ENCODE measurements around the gene CRHBP.
"Not testable (repeated sequence)": the region's sequence is repeated elsewhere in the genome, so short reads cannot be mapped to it uniquely, and the experiment has no call there.

The CRHBP gene

GRCh38 chr5:76958991-76959767 lies 6.3 kb downstream of the CRHBP start:
- DNase-seq (ENCODE audit: low read depth): no peak

- DNase-seq (ENCODE audit: low read depth): no peak
Observed at GRCh38 chr5:76960004-76960625, 7.3 kb downstream of the CRHBP start.

- DNase-seq (ENCODE audit: low read depth): no peak
Observed at GRCh38 chr5:76964060-76964459, 11.2 kb downstream of the CRHBP start.

GRCh38 chr5:76971511-76971910 lies 18.7 kb downstream of the CRHBP start:
- no peak for DNase-seq (ENCODE audit: low read depth)

GRCh38 chr5:76972689-76973088 lies 19.8 kb downstream of the CRHBP start:
- DNase-seq (ENCODE audit: low read depth): no peak

- no peak for DNase-seq (ENCODE audit: low read depth)
Observed at GRCh38 chr5:76974785-76975184, 21.9 kb downstream of the CRHBP start.

GRCh38 chr5:76978869-76979268 lies 26.0 kb downstream of the CRHBP start:
- no peak for DNase-seq (ENCODE audit: low read depth)

GRCh38 chr5:76980518-76981144 lies 27.8 kb downstream of the CRHBP start:
- no peak for DNase-seq (ENCODE audit: low read depth)

GRCh38 chr5:76982450-76982849 lies 29.6 kb downstream of the CRHBP start:
- no peak for DNase-seq (ENCODE audit: low read depth)

- no peak for DNase-seq (ENCODE audit: low read depth)
Observed at GRCh38 chr5:76983468-76983867, 30.6 kb downstream of the CRHBP start.

- no peak for DNase-seq (ENCODE audit: low read depth)
Observed at GRCh38 chr5:76986825-76987526, 34.1 kb downstream of the CRHBP start.

- no peak for DNase-seq (ENCODE audit: low read depth)
Observed at GRCh38 chr5:76990899-76991459, 38.1 kb downstream of the CRHBP start.

GRCh38 chr5:76993436-76993835 lies 40.6 kb downstream of the CRHBP start:
- DNase-seq (ENCODE audit: low read depth): not testable (repeated sequence)

- DNase-seq (ENCODE audit: low read depth): no peak
Observed at GRCh38 chr5:76994337-76994736, 41.5 kb downstream of the CRHBP start.

GRCh38 chr5:76998251-76998650 lies 45.4 kb downstream of the CRHBP start:
- DNase-seq (ENCODE audit: low read depth): not testable (repeated sequence)

GRCh38 chr5:76999451-76999850 lies 46.6 kb downstream of the CRHBP start:
- no peak for DNase-seq (ENCODE audit: low read depth)

- DNase-seq (ENCODE audit: low read depth): no peak
Observed at GRCh38 chr5:77003246-77003645, 50.4 kb downstream of the CRHBP start.

- DNase-seq (ENCODE audit: low read depth): no peak
Observed at GRCh38 chr5:77006124-77006523, 53.3 kb downstream of the CRHBP start.

GRCh38 chr5:77008413-77008812 lies 55.6 kb downstream of the CRHBP start:
- no peak for DNase-seq (ENCODE audit: low read depth)

GRCh38 chr5:77010243-77010642 lies 57.4 kb downstream of the CRHBP start:
- DNase-seq (ENCODE audit: low read depth): no peak

- no peak for DNase-seq (ENCODE audit: low read depth)
Observed at GRCh38 chr5:77011498-77011897, 58.7 kb downstream of the CRHBP start.

GRCh38 chr5:77012601-77013000 lies 59.8 kb downstream of the CRHBP start:
- no peak for DNase-seq (ENCODE audit: low read depth)

All from activated T-helper 1 cell treated with Interleukin-2 at 50 U/mL for 16 hours (primary cell).